B cell (primary cell): Measurements from ENCODE around the gene TNPO3. TPM values are rescaled to one million over a fixed set of nuclear protein-coding genes. Genes with fewer than 3 reads are reported as not detected.
A peak's percentile ranks its signal among the peaks of the same experiment; 100 is the strongest.

Source experiments
- ATAC-seq: fragments of 200-7000 bp; cut with Tn5 transposase; one replicate; pipeline ENCODE4 v1.10.0; 2021; ENCODE audit warnings: low read depth, mild to moderate bottlenecking, moderate number of reproducible peaks, moderate library complexity
- CTCF ChIA-PET: fragments of 350-600 bp; sonication (Branson Sonifier 250); formaldehyde crosslinking; loops from one replicate; lab custom pipeline; 2021; ENCODE audit warnings: antibody characterized with exemption, inconsistent platforms; lab: Charles Lee
- POLR2A ChIA-PET: fragments of 350-600 bp; sonication (Branson Sonifier 250); formaldehyde crosslinking; loops from one replicate; lab custom pipeline; 2021; ENCODE audit warnings: antibody characterized with exemption; lab: Charles Lee
- DNase-seq: peaks from one replicate; pipeline ENCODE4 v3.0.0; 2013
- H2AFZ ChIP-seq: 2 replicates; pipeline ENCODE4 v1.6.1; 2012; ENCODE audit warnings: mild to moderate bottlenecking, low read depth, low read length; ENCODE audit not compliant: insufficient read depth, poor library complexity, severe bottlenecking
- H3K27ac ChIP-seq, 2 donors: 1 replicate in 1 of 2; 2 replicates in 1 of 2; pipeline ENCODE4 v1.5.1; 2012 to 2013; ENCODE audit warnings: low read length in 2 of 2, mild to moderate bottlenecking in 2 of 2, moderate library complexity in 1 of 2
- H3K27me3 ChIP-seq, 4 experiments: fragments of 200-600 bp in 1 of 4; sonication (generic) in 1 of 4; replicated peaks in 1 of 4; 1 replicate in 2 of 4; 2 replicates in 2 of 4; pipeline versions ENCODE4 v1.6.1 to v1.7.0; 2013 to 2016; ENCODE audit warnings: low read length in 3 of 4, mild to moderate bottlenecking in 2 of 4, mixed read lengths in 1 of 4, moderate library complexity in 1 of 4; ENCODE audit not compliant: insufficient read depth in 4 of 4, control insufficient read depth in 3 of 4; ENCODE audit errors: control extremely low read depth in 1 of 4
- H3K36me3 ChIP-seq, 2 experiments: replicated peaks in 1 of 2; 1 replicate in 1 of 2; 2 replicates in 1 of 2; pipeline versions ENCODE4 v1.6.1 to v1.7.1; 2013; ENCODE audit warnings: low read length in 1 of 2; ENCODE audit not compliant: insufficient read depth in 2 of 2, control insufficient read depth in 1 of 2; ENCODE audit errors: control extremely low read depth in 1 of 2, extremely low read depth in 1 of 2
- H3K4me1 ChIP-seq, 2 donors: fragments of 200-600 bp in 1 of 2; sonication (generic) in 1 of 2; 1 replicate in 1 of 2; 2 replicates in 1 of 2; pipeline versions ENCODE4 v1.5.1 to v1.6.1; 2013 to 2017; ENCODE audit warnings: low read length in 2 of 2; ENCODE audit not compliant: control insufficient read depth in 2 of 2, insufficient read depth in 2 of 2
- H3K4me2 ChIP-seq: replicated peaks from 2 replicates; pipeline ENCODE3; 2012; ENCODE audit warnings: mild to moderate bottlenecking, low read depth, low read length; ENCODE audit not compliant: poor library complexity, severe bottlenecking
- H3K4me3 ChIP-seq, 5 experiments: fragments of 200-600 bp in 1 of 5; sonication (generic) in 1 of 5; 1 replicate in 3 of 5; 2 replicates in 2 of 5; pipeline versions ENCODE4 v1.5.1 to v1.7.0; 2011 to 2016; ENCODE audit warnings: low read length in 4 of 5, mild to moderate bottlenecking in 4 of 5, low read depth in 2 of 5, control low read depth in 1 of 5, moderate library complexity in 1 of 5; ENCODE audit not compliant: insufficient read depth in 1 of 5; ENCODE audit errors: control extremely low read depth in 1 of 5, extremely low read depth in 1 of 5
- H3K79me2 ChIP-seq: fragments of 200-600 bp; sonication (generic); one replicate; pipeline ENCODE4 v1.6.0; 2016; ENCODE audit warnings: low read length; ENCODE audit not compliant: control insufficient read depth, insufficient read depth
- H3K9ac ChIP-seq: fragments of 200-600 bp; sonication (generic); 2 replicates; pipeline ENCODE4 v1.6.1; 2017; ENCODE audit warnings: mild to moderate bottlenecking, low read length, moderate library complexity
- H3K9me3 ChIP-seq, 3 donors: one replicate each; pipeline versions ENCODE4 v1.6.1 to v1.7.1; 2013; ENCODE audit warnings: low read length in 2 of 3; ENCODE audit not compliant: control insufficient read depth in 2 of 3, insufficient read depth in 1 of 3; ENCODE audit errors: control extremely low read depth in 1 of 3
- H4K20me1 ChIP-seq: 2 replicates; pipeline ENCODE4 v1.6.0; 2012; ENCODE audit warnings: mild to moderate bottlenecking, low read length; ENCODE audit not compliant: insufficient read depth, control insufficient read depth, poor library complexity, severe bottlenecking
- H3K27ac Mint-ChIP-seq: one replicate; pipeline ENCODE4 v1.8.0; 2021; ENCODE audit warnings: mixed read lengths
- H3K27me3 Mint-ChIP-seq: one replicate; pipeline ENCODE4 v1.8.0; 2021; ENCODE audit warnings: mixed read lengths
- H3K4me1 Mint-ChIP-seq: one replicate; pipeline ENCODE4 v1.8.0; 2021; ENCODE audit warnings: mixed read lengths
- H3K4me3 Mint-ChIP-seq: one replicate; pipeline ENCODE4 v1.8.0; 2021; ENCODE audit warnings: mixed read lengths
- H3K9me3 Mint-ChIP-seq: one replicate; pipeline ENCODE4 v1.8.0; 2022; ENCODE audit warnings: mixed read lengths; ENCODE audit not compliant: insufficient read depth
- EZH2 ChIP-seq: IDR thresholded peaks from 2 replicates; pipeline ENCODE4 v1.6.1; 2012; ENCODE audit warnings: borderline replicate concordance, low read depth, mild to moderate bottlenecking, moderate library complexity, low read length; ENCODE audit not compliant: insufficient read depth, poor library complexity, severe bottlenecking
- WGBS: methylation state at CpG from one replicate; pipeline ENCODE4 v1.1.5; 2013; ENCODE audit warnings: missing lambda C conversion rate; ENCODE audit not compliant: insufficient coverage; 5-methylcytosine and 5-hydroxymethylcytosine counted together
- intact Hi-C: fragments of 100-400 bp; cut with micrococcal nuclease; formaldehyde crosslinking; loops from one replicate; pipeline ENCODE4 v1.10.0; 2022
- polyA plus RNA-seq: library from polyadenylated mRNA; depleted of rRNA; stranded (reverse); fragments of >200 nt; gene quantifications from 2 replicates; pipeline ENCODE4 v1.2.3, GENCODE V29; 2012
- total RNA-seq, 2 donors: library from RNA; stranded (reverse); fragments of 120-200 nt in 1 of 2; gene quantifications; 1 replicate in 1 of 2; 2 replicates in 1 of 2; pipeline versions ENCODE4 v1.2.3 to v1.2.4, GENCODE V29; 2013 to 2022
- TF ChIP-seq, protein P1 (sequence below): fragments of 200-600 bp; IDR thresholded peaks from one replicate; pipeline ENCODE4 v1.8.0; 2022; ENCODE audit warnings: antibody characterized with exemption, mild to moderate bottlenecking

TNPO3 gene
- total and polyA plus RNA-seq, 2 donors (not counting 1 experiment from before 2014, with no cell fraction given): 19.0 to 48.3 TPM

DNA sequence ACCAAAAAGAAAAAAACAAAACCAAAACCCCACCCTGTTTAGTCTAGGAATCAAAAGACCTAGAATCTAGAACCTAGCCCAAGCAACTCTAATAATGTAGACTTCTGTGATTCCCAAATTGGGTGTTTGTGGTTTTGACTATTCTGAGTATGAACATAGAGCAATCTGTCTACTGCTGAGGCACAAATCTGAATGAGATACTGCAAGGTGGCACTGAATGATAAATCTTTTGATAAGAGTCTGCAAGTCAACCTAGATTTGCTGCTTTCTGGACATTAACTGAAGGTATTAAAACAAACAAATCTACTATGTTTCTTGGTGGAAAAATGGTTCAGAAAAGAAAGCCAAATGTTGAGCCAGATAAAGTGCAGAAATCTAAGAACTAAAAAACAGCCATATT is 66.5 kb downstream of the TNPO3 start:
- no peaks in the 10 kb centered on the region for H4K20me1 ChIP-seq
- intact Hi-C loops: no loop called here
- no peak overlapping the region for H3K4me3 ChIP-seq
- no peaks in the 10 kb centered on the region for H3K79me2 ChIP-seq
- Mint-ChIP-seq H3K4me3 (no peak overlapping the region), H3K4me1 (no peaks in the 10 kb centered on the region), H3K27ac (peak overlapping the region; percentile 34), H3K27me3 (no peaks in the 10 kb centered on the region), H3K9me3 (no peaks in the 10 kb centered on the region)
- no peaks in the 10 kb centered on the region for H3K4me1 ChIP-seq
- POLR2A ChIA-PET: no interaction called here
- H2AFZ ChIP-seq: no peak overlapping the region
- ATAC-seq (no peak), DNase-seq (no peak)
- H3K27ac ChIP-seq: no peak overlapping the region
- no peaks in the 10 kb centered on the region for H3K9me3 ChIP-seq
- H3K36me3 ChIP-seq: peaks cover 27 to 87% of the 10 kb centered on the region in 2 experiments
- TF ChIP-seq, protein P1, sequence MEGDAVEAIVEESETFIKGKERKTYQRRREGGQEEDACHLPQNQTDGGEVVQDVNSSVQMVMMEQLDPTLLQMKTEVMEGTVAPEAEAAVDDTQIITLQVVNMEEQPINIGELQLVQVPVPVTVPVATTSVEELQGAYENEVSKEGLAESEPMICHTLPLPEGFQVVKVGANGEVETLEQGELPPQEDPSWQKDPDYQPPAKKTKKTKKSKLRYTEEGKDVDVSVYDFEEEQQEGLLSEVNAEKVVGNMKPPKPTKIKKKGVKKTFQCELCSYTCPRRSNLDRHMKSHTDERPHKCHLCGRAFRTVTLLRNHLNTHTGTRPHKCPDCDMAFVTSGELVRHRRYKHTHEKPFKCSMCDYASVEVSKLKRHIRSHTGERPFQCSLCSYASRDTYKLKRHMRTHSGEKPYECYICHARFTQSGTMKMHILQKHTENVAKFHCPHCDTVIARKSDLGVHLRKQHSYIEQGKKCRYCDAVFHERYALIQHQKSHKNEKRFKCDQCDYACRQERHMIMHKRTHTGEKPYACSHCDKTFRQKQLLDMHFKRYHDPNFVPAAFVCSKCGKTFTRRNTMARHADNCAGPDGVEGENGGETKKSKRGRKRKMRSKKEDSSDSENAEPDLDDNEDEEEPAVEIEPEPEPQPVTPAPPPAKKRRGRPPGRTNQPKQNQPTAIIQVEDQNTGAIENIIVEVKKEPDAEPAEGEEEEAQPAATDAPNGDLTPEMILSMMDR: no peak
- TF ChIP-seq EZH2: no peak
- no peaks in the 10 kb centered on the region for H3K27me3 ChIP-seq
- CTCF ChIA-PET: no interaction called here
- no peak overlapping the region for H3K9ac ChIP-seq
- no peak overlapping the region for H3K4me2 ChIP-seq

DNA sequence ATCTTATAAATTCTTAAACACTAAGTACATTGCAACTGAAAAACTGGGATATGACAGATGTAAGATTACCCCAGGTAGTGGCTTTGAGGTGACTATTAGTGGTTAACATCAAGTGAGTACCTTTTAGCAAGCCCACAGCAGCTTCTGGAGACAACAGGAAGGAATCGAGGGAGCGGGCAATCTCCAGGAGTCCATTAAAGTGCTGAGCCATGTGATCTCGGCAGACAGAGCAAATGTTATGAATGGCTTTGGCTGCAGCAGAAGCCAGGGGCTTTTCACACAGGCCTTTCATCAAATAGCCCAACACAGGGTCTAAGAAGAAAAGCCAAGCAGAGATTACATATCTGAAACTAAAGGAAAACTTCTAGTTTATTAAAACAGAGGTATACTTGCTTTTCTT is 68.3 kb downstream of the TNPO3 start:
- TF ChIP-seq, protein P1: no peak
- no peak for TF ChIP-seq EZH2
- Mint-ChIP-seq H3K9me3 (no peaks in the 10 kb centered on the region), H3K27ac (no peak overlapping the region), H3K4me3 (no peak overlapping the region), H3K4me1 (no peaks in the 10 kb centered on the region), H3K27me3 (no peaks in the 10 kb centered on the region)
- H3K9ac ChIP-seq: no peak overlapping the region
- H3K4me2 ChIP-seq: no peak overlapping the region
- peaks cover 24 to 87% of the 10 kb centered on the region in 2 experiments for H3K36me3 ChIP-seq
- POLR2A ChIA-PET: no interaction called here
- H3K79me2 ChIP-seq: no peaks in the 10 kb centered on the region
- H3K9me3 ChIP-seq: no peaks in the 10 kb centered on the region
- WGBS: 97% methylated on average over 3 of the region's 3 CpGs
- H4K20me1 ChIP-seq: no peaks in the 10 kb centered on the region
- H3K27me3 ChIP-seq: no peaks in the 10 kb centered on the region
- CTCF ChIA-PET: interaction anchor here (1.0 to 1.3 kb wide), 2 partner anchors 18 to 72 kb away, joined by 3 to 4 read pairs; no protein-coding TSS in a partner anchor
- no peaks in the 10 kb centered on the region for H3K4me1 ChIP-seq
- no peak for ATAC-seq
- H2AFZ ChIP-seq: no peak overlapping the region
- intact Hi-C loops: no loop called here
- DNase-seq: no peak
- H3K4me3 ChIP-seq: no peak overlapping the region
- H3K27ac ChIP-seq: no peak overlapping the region
